GM18951 (cell line): ENCODE measurements around the gene ACOXL.

Source experiments
- POLR2A ChIP-seq: IDR thresholded peaks from 4 replicates; pipeline ENCODE4 v1.6.1; 2011; ENCODE audit warnings: mild to moderate bottlenecking; ENCODE audit not compliant: insufficient read length, insufficient read depth; ENCODE audit errors: extremely low read depth
- in situ Hi-C: fragments of 300-500 bp; cut with MboI; formaldehyde crosslinking; loops from one replicate; pipeline ENCODE4 v1.12.0; 2022; ENCODE audit warnings: low sequenced_read_pairs, mixed read lengths, inconsistent platforms; ENCODE audit not compliant: unreplicated experiment

The ACOXL gene

DNA sequence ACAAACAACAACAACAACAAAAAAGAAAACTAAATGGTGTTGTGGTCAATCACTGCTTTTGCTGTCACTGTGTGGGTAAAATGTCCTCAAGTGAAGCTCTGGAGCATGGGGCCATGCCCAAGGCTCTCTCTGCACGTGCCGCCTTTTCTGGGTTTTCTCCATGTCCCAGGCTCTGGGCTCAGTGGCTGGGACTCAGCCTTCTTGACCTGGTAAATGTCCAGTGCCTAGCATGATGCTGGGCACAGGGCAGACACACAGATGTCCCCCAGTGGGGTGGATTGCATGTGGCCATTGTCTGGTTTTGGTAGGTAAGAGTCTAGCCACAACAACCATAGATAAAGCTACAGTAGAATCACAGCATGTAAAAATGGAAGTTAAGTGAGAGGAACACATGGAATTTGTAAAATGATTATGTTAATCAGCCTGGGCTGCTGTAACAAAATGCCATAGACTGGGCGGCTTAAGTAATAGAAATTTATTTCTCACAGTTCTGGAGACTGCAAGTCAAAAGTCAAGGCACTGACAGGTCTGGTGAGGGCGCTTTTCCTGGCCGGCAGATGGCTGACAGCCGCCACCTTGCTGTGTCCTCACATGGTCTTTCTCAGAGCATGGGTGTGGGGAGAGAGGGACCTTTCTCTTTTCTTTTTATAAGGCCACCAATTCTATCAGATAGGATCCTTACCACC, 174.4 kb downstream of the ACOXL start:
- in situ Hi-C loops = no loop called here
- TF ChIP-seq POLR2A = no peak

DNA sequence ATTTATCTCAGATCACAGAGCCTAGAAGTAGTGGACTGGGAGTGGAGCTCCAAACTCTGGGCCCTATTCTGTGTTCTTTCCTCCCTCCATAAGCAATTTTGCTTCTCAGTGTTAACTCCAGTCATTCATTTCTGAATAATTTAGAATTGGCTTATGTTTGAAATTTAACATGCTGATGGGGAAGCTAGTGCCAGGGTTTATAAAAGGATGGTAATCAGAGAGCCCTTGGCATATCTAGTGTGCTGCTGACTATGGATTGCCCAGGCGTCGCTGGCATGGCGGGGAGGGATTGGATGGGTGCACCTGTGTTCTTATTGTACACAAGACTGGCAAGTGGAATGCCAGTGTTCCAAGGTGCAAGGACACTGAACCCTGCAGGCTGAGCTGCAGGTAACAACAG, 177.1 kb downstream of the ACOXL start:
- TF ChIP-seq POLR2A = no peak
- in situ Hi-C loops = no loop called here

DNA sequence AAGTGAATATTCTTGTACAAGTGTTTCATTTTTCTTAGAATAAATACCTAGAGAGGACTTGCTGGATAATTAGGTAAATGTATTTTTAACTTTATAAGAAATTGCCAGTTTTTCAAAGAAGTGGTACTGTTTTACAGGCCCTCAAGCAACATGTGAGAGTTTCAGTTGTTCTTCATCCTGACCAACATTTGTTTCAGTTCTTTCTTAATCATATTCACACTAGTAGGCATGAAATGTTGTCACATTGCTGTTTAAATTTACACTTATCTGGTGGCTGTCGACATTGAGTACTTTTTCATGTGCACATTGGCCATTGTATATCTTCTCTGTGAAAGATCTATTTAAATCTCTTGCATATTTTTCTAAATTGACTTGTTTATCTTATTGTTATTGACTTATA, 178.1 kb downstream of the ACOXL start:
- in situ Hi-C loops = no loop called here
- TF ChIP-seq POLR2A = no peak

DNA sequence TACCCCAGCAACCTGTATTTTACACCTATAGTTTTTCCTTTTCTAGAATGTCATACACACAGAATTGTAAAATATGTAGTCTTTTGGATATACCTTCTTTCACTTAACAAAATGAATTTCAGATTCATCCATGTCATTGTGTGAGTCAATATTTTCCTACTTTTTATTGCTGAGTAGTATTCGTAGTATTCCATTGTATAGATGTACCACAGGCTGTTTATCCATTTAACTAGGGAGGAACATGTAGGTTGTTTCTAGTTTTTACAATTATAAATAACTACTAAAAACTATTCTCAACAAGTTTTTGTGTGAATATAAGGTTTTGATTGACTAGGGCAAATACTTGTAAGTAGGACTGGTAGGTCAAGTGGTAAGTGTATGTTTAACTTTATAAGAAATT, 187.4 kb downstream of the ACOXL start:
- in situ Hi-C loops = no loop called here
- TF ChIP-seq POLR2A = no peak

DNA sequence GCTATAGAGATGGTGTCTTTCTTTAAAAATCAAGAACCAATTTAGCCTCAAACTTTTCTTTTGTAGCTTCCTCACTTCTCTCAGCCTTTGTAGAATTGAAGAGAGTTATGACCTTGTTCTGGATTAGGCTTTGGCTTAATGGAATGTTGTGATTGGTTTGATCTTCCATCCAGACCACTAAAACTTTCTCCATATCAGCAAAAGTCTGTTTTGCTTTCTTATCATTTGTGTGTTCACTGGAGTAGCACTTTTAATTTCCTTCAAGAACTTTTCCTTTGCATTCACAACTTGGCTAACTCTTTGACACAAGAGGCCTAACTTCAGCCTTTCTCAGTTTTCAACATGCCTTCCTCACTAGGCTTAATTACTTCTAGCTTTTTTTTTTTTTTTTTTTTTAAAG, 193.1 kb downstream of the ACOXL start:
- TF ChIP-seq POLR2A = no peak

DNA sequence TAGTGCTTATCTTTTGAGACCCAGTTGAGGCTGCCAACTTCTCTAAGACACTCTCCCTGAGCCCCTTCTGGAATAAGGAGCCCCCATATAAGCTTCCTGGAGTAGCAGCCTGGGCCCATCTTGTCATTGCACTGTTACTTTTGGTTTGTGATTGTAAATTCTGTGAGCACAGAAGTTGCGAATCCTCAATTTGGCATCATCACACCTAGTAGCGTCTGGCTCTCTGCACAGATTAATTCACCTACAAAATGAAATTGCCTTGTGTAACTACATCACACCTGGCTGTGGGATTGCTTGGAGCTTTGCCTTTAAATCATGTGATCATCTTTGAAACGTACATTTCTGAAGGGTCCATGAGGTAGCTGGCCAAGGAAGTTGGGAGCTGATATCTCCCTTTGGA, 195.2 kb downstream of the ACOXL start:
- in situ Hi-C loops = no loop called here
- no peak for TF ChIP-seq POLR2A

More for the DNA sequence above, 193.1 kb downstream of the ACOXL start:
- in situ Hi-C loops = no loop called here

DNA sequence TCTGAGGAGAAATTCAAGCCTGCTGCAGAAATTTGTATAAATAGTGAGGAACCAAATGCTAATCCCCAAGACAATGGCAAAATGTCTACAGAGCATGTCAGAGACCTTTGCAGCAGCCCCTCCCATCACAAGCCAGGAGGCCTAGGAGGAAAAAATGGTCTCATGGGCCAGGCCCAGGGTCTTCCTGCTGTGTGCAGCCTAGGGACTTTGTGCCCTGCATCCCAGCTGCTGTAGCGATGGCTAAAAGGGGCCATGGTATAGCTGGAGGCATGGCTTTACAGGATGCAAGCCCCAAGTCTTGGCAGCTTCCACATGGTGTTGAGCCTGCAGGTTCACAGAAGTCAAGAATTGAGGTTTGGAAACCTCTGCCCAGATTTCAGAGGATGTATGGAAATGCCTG, 197.2 kb downstream of the ACOXL start:
- TF ChIP-seq POLR2A = no peak
- in situ Hi-C loops = no loop called here

DNA sequence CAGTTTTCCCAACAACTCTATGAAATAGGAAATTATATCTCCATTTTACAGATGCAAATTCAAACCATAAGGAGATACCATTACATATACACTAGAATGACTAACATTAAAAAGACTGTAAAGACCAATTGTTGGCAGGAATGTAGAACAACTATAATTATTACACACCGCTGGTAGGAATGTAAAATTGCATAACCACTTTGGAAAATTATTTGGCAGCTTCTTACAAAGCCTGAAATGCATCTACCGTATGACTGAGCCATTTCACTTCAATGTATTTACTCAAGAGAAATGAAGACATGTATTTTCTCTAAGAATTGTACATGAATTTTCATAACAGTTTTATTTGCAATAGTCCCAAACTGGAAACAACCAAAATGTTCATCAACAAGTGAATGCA, 199.3 kb downstream of the ACOXL start:
- in situ Hi-C loops = no loop called here
- TF ChIP-seq POLR2A = no peak

DNA sequence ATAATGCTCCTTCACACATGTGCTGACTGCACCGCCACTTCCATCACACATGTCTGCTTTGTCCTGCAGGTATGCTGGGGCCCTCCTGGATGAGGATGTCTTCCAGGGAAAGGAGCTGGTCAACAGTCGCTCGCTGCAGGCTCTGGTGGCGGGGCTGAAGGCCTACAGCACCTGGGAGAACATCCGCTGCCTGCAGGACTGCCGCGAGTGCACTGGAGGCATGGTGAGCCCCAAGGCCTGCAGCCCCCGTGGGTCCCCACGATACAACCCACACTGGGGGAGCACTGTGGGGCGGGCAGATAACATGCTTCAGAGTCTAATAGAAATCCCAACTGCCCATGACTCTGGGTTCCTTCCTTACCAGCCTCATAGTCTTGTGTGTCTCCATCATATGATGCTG, 201.0 kb downstream of the ACOXL start:
- in situ Hi-C loops = no loop called here
- TF ChIP-seq POLR2A = no peak

DNA sequence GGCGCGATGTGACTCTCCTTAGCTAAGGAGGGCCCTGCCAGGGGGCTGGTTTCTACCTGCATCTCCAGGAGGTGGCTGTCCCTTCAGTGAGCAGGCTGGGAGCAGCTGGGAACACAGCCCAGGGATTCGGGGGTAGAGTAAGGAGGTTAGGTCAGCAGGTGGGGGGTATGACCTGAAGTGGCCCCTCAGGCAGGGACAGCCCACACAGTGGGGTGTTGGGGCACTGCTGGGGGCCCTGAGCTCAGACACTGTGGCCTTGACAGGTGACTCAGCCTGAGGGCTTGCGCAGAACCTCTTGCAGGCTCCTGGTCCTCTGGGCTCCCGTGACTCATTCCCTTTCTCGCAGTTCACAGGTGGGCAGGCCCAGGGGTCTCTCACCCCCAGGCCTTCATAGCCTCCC, 202.6 kb downstream of the ACOXL start:
- in situ Hi-C loops = no loop called here

DNA sequence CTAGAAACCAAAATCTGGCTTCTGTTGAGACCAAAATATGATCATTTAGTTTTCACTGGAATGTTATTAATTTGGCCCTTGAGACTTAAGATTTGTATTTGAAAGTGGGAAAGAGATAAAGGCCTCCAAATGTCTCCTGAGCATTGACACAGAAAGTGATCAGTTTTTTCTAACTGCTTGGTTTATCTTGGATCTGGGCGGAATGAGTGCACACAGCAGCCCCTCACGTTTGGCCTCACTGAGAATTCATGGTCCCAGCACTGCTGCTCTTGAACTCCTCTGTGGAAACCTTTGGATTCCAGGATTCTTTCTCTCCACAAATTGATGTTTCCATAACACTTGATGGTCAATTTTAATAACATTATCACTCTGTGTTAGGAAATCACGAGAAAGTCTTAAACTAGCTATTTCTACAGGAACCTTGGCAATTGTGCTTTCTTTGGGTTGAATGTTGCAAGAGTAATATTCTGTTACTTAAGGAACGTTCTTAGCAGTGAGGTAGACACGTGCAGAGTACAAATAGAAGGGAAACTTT, 208.1 kb downstream of the ACOXL start:
- no peak for TF ChIP-seq POLR2A
- in situ Hi-C loops = no loop called here

More for the DNA sequence above, 202.6 kb downstream of the ACOXL start:
- TF ChIP-seq POLR2A = no peak

DNA sequence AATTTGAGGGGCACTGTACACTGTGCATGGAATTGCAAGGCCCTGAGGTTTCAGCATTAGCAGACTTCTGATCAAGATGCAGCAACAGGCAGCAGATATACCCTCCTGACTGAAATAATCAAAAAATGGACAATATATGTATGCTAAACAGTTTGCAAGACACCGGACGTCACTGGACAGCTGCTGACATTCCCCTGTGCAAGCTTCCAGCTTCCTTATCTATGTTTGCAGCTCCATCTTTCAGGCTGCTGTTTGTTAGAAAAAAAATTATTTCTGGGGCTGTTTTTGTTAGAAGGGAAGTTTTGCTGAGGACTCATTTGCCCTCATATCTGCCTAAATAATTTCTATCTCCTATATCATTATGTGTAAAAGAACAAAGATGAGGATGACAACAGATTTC, 208.9 kb downstream of the ACOXL start:
- in situ Hi-C loops = no loop called here
- no peak for TF ChIP-seq POLR2A

DNA sequence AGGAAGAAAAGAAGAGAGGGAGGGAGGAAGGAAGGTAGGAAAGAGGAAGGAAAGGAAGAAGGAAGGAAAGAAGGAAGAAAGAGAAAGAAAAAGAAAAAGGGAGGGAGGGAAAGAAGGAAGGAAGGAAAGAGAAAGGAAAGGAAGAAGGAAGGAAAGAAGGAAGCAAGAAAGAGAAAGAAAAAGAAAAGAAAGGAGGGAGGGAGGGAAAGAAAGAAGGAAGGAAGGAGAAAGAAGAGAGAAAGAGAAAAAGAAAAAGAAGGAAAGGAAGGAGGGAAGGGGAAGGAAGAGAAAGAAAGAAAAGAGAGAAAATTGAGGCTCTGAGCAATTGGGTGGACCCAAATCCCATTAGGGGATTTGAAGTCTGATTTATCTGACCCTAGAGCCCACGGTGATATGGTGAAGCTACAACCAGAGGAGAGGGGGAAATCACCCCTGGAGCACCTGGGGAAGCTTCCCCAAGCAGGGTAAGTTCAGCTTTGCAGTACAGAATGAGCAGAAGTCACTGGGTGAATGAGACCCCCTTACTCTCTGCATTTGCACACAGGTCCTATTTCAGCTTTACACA, 210.8 kb downstream of the ACOXL start:
- in situ Hi-C loops = no loop called here
- no peak for TF ChIP-seq POLR2A

DNA sequence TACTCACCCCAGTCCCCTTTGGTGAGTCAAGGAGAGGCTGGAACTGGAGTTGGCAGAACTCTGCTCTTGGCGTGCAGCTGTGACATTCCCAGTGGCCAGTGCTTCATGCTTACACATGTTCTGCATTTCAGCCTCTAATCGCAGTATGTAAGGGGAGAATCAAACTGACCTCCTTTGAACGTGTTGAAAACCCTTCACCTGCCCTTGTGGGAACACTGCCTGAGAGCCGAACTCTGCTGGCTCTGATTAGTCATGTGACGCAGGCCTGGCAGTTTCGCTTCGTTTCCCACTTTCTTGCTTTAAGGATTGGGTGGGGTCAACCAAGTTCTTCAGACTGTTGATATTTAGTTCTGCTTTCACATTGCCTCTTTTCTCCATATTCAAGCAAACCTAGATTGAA, 214.5 kb downstream of the ACOXL start:
- in situ Hi-C loops = no loop called here
- no peak for TF ChIP-seq POLR2A
